CD4-positive, alpha-beta T cell treated with Interleukin-15 for 4 hours (primary cell): Measurements from ENCODE around the gene PTPRD.

ENCODE experiments used
- DNase-seq: peaks from one replicate; pipeline ENCODE4 v3.0.0-alpha.2; 2020; ENCODE audit warnings: low spot score

The PTPRD gene

GRCh38 chr9:8329561-8330283, 2283.1 kb downstream of the PTPRD start:
- no peak for DNase-seq

GRCh38 chr9:8315211-8315610, 2297.6 kb downstream of the PTPRD start:
- no peak for DNase-seq

GRCh38 chr9:8309258-8309657, 2303.5 kb downstream of the PTPRD start:
- DNase-seq, result no peak

- DNase-seq, result no peak
Observed at GRCh38 chr9:8304720-8305119, 2308.1 kb downstream of the PTPRD start.

GRCh38 chr9:8301296-8301695, 2311.5 kb downstream of the PTPRD start:
- no peak for DNase-seq

GRCh38 chr9:8297047-8297446, 2315.8 kb downstream of the PTPRD start:
- DNase-seq, result no peak

GRCh38 chr9:8292657-8293056, 2320.1 kb downstream of the PTPRD start:
- no peak for DNase-seq

- DNase-seq, result no peak
Observed at GRCh38 chr9:8289681-8290080, 2323.1 kb downstream of the PTPRD start.

- no peak for DNase-seq
Observed at GRCh38 chr9:8287970-8288369, 2324.8 kb downstream of the PTPRD start.

GRCh38 chr9:8287501-8287900, 2325.3 kb downstream of the PTPRD start:
- no peak for DNase-seq

GRCh38 chr9:8284884-8285283, 2327.9 kb downstream of the PTPRD start:
- no peak for DNase-seq

GRCh38 chr9:8282535-8282934, 2330.3 kb downstream of the PTPRD start:
- no peak for DNase-seq

- DNase-seq, result no peak
Observed at GRCh38 chr9:8280811-8281210, 2332.0 kb downstream of the PTPRD start.

GRCh38 chr9:8278048-8278447, 2334.8 kb downstream of the PTPRD start:
- DNase-seq, result no peak

- DNase-seq, result no peak
Observed at GRCh38 chr9:8270235-8270634, 2342.6 kb downstream of the PTPRD start.

- no peak for DNase-seq
Observed at GRCh38 chr9:8268881-8269280, 2343.9 kb downstream of the PTPRD start.

GRCh38 chr9:8268216-8268878, 2344.5 kb downstream of the PTPRD start:
- DNase-seq, result no peak

- DNase-seq, result no peak
Observed at GRCh38 chr9:8267636-8268035, 2345.2 kb downstream of the PTPRD start.

- DNase-seq, result no peak
Observed at GRCh38 chr9:8266861-8267260, 2345.9 kb downstream of the PTPRD start.

GRCh38 chr9:8265281-8265680, 2347.5 kb downstream of the PTPRD start:
- no peak for DNase-seq
